ENCODE data around the gene ACACA.
"Not testable (repeated sequence)": the region's sequence is repeated elsewhere in the genome, so short reads cannot be mapped to it uniquely, and the experiment has no call there.

The ACACA gene

GRCh38 chr17:37406635-37407461 lies at the start of gene ACACA, which contains the start of gene TADA2A:
Gene ACACA, minus strand, starts transcription at chr17:37406836. Its CDS starts 537 bp downstream, at chr17:37406299.
Gene TADA2A, plus strand, starts transcription at chr17:37406886. Its CDS starts 4,480 bp downstream, at chr17:37411366.
- DNase-seq: peak; percentile 53

GRCh38 chr17:37450112-37450511 lies 43.5 kb upstream of the ACACA start:
- DNase-seq: no peak

- DNase-seq: no peak
Observed at GRCh38 chr17:37447641-37448040, 41.0 kb upstream of the ACACA start.

- no peak for DNase-seq
Observed at GRCh38 chr17:37446027-37446426, 39.4 kb upstream of the ACACA start.

- not testable (repeated sequence) for DNase-seq
Observed at GRCh38 chr17:37441369-37442014, 34.9 kb upstream of the ACACA start.

- DNase-seq: no peak
Observed at GRCh38 chr17:37440424-37440823, 33.8 kb upstream of the ACACA start.

GRCh38 chr17:37438141-37438540 lies 31.5 kb upstream of the ACACA start:
- DNase-seq: no peak

- no peak for DNase-seq
Observed at GRCh38 chr17:37432671-37433070, 26.0 kb upstream of the ACACA start.

- no peak for DNase-seq
Observed at GRCh38 chr17:37430051-37430627, 23.5 kb upstream of the ACACA start.

GRCh38 chr17:37429453-37429852 lies 22.8 kb upstream of the ACACA start:
- no peak for DNase-seq

GRCh38 chr17:37429039-37429438 lies 22.4 kb upstream of the ACACA start:
- no peak for DNase-seq

- DNase-seq: no peak
Observed at GRCh38 chr17:37425268-37425667, 18.6 kb upstream of the ACACA start.

- no peak for DNase-seq
Observed at GRCh38 chr17:37422971-37423625, 16.5 kb upstream of the ACACA start.

- no peak for DNase-seq
Observed at GRCh38 chr17:37417852-37418251, 11.2 kb upstream of the ACACA start.

GRCh38 chr17:37413875-37414519 lies 7.4 kb upstream of the ACACA start:
- DNase-seq: no peak

- no peak for DNase-seq
Observed at GRCh38 chr17:37410357-37410756, 3.7 kb upstream of the ACACA start.

- DNase-seq: not testable (repeated sequence)
Observed at GRCh38 chr17:37408145-37408479, 1.5 kb upstream of the ACACA start.

- DNase-seq: no peak
Observed at GRCh38 chr17:37405955-37406634, 541 bp downstream of the ACACA start.

- DNase-seq: not testable (repeated sequence)
Observed at GRCh38 chr17:37405522-37405921, 1.1 kb downstream of the ACACA start.

- DNase-seq: no peak
Observed at GRCh38 chr17:37400505-37400904, 6.1 kb downstream of the ACACA start.

- DNase-seq: no peak
Observed at GRCh38 chr17:37399265-37399803, 7.3 kb downstream of the ACACA start.

- DNase-seq: no peak
Observed at GRCh38 chr17:37393352-37393751, 13.3 kb downstream of the ACACA start.
